Measurements from ENCODE around the gene IGSF21.

DNA sequence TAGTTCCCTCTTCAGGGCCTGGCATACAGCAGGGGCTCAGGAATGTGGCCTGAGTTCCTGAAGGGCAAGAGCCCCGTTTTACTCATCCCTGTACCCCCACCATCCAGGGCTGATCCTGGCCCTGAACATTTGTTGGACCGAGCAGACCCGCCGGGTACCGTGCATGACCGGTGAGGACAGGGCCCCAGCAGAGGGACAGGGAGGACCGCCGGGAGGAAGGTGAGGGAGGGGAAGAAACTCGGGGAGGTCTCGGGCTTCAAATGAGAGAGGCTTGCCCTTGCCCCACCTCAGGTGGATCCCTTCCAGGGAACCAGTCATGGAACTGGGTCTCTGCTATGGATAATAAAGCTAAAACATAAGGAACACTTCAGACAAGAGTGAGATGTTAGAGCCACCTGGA lies 205.4 kb downstream of the IGSF21 start:
- TF ChIP-seq, protein P1, sequence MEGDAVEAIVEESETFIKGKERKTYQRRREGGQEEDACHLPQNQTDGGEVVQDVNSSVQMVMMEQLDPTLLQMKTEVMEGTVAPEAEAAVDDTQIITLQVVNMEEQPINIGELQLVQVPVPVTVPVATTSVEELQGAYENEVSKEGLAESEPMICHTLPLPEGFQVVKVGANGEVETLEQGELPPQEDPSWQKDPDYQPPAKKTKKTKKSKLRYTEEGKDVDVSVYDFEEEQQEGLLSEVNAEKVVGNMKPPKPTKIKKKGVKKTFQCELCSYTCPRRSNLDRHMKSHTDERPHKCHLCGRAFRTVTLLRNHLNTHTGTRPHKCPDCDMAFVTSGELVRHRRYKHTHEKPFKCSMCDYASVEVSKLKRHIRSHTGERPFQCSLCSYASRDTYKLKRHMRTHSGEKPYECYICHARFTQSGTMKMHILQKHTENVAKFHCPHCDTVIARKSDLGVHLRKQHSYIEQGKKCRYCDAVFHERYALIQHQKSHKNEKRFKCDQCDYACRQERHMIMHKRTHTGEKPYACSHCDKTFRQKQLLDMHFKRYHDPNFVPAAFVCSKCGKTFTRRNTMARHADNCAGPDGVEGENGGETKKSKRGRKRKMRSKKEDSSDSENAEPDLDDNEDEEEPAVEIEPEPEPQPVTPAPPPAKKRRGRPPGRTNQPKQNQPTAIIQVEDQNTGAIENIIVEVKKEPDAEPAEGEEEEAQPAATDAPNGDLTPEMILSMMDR (conservative IDR thresholded peaks at IDR 0.05; ENCODE audit: low read depth, low read length), result no peak
- TF ChIP-seq CEBPB (IDR thresholded peaks at IDR 0.05; ENCODE audit: low read depth, low read length) (no peak), RFX5 (IDR thresholded peaks at IDR 0.05; ENCODE audit: low read depth, low read length) (no peak), POLR2A (IDR thresholded peaks at IDR 0.05; ENCODE audit: low read depth, low read length) (no peak), MXI1 (IDR thresholded peaks at IDR 0.05; ENCODE audit: borderline replicate concordance, low read depth, low read length) (no peak), BHLHE40 (IDR thresholded peaks at IDR 0.05; ENCODE audit: low read depth, low read length) (no peak), RAD21 (IDR thresholded peaks at IDR 0.05; ENCODE audit: low read length) (no peak), NFE2L2 (IDR thresholded peaks at IDR 0.05; ENCODE audit: low read depth, low read length) (no peak), SMC3 (IDR thresholded peaks at IDR 0.05; ENCODE audit: low read depth, low read length) (no peak), FOS (IDR thresholded peaks at IDR 0.05; ENCODE audit: low read depth, low read length) (no peak)

All from IMR-90 (cell line).